Naive thymus-derived CD4-positive, alpha-beta T cell (primary cell): ENCODE data around the gene ALDH2. TPM values are rescaled to one million over a fixed set of nuclear protein-coding genes. Genes with fewer than 3 reads are reported as not detected.
"Not testable (repeated sequence)": the region's sequence is repeated elsewhere in the genome, so short reads cannot be mapped to it uniquely, and the experiment has no call there.

Experiments
- ATAC-seq: fragments of 150-1000 bp; cut with Tn5 transposase; 2 replicates; pipeline ENCODE4 v1.10.0; 2021; ENCODE audit warnings: mild to moderate bottlenecking, moderate library complexity
- CTCF ChIA-PET: fragments of 350-600 bp; sonication (Branson Sonifier 250); formaldehyde crosslinking; loops from one replicate; lab custom pipeline; 2021; ENCODE audit warnings: antibody characterized with exemption; lab: Charles Lee
- POLR2A ChIA-PET: fragments of 350-600 bp; sonication (Branson Sonifier 250); formaldehyde crosslinking; loops from one replicate; lab custom pipeline; 2021; ENCODE audit warnings: antibody characterized with exemption, inconsistent platforms; lab: Charles Lee
- DNase-seq, 9 donors: peaks; one replicate each; pipeline versions ENCODE4 v3.0.0 to v3.0.0-alpha.2; 2020 to 2022; ENCODE audit warnings: mixed read lengths in 1 of 9
- H3K27ac ChIP-seq: one replicate; pipeline ENCODE4 v1.7.0; 2013; ENCODE audit warnings: mild to moderate bottlenecking, low read depth, low read length, moderate library complexity
- H3K27me3 ChIP-seq, 2 donors: one replicate each; pipeline ENCODE4 v1.7.0; 2013; ENCODE audit warnings: low read length in 2 of 2, mild to moderate bottlenecking in 2 of 2, moderate library complexity in 2 of 2; ENCODE audit not compliant: control insufficient read depth in 2 of 2, insufficient read depth in 2 of 2
- H3K36me3 ChIP-seq, 3 experiments: 1 replicate in 2 of 3; 2 replicates in 1 of 3; pipeline ENCODE4 v1.7.0; 2013; ENCODE audit warnings: low read length in 3 of 3, mild to moderate bottlenecking in 3 of 3, moderate library complexity in 1 of 3; ENCODE audit not compliant: insufficient read depth in 3 of 3, control insufficient read depth in 2 of 3
- H3K4me1 ChIP-seq, 2 donors: one replicate each; pipeline ENCODE4 v1.7.0; 2013; ENCODE audit warnings: low read length in 2 of 2, mild to moderate bottlenecking in 2 of 2, moderate library complexity in 1 of 2; ENCODE audit not compliant: control insufficient read depth in 2 of 2, insufficient read depth in 2 of 2
- H3K4me3 ChIP-seq: 2 replicates; pipeline ENCODE4 v1.7.0; 2013; ENCODE audit warnings: mild to moderate bottlenecking, low read length
- H3K9me3 ChIP-seq, 3 experiments: 1 replicate in 2 of 3; 2 replicates in 1 of 3; pipeline ENCODE4 v1.7.0; 2013; ENCODE audit warnings: low read length in 3 of 3; ENCODE audit not compliant: control insufficient read depth in 2 of 3
- H3K27ac Mint-ChIP-seq, 9 donors: one replicate each; pipeline ENCODE4 v1.8.0; 2020 to 2022; ENCODE audit warnings: mixed read lengths in 9 of 9, mild to moderate bottlenecking in 8 of 9, moderate library complexity in 5 of 9, inconsistent platforms in 2 of 9
- H3K27me3 Mint-ChIP-seq, 5 donors: one replicate each; pipeline ENCODE4 v1.8.0; 2021 to 2022; ENCODE audit warnings: mixed read lengths in 5 of 5, mild to moderate bottlenecking in 1 of 5
- H3K36me3 Mint-ChIP-seq, 5 donors: one replicate each; pipeline ENCODE4 v1.8.0; 2020 to 2022; ENCODE audit warnings: mixed read lengths in 5 of 5, mild to moderate bottlenecking in 3 of 5, inconsistent platforms in 1 of 5
- H3K4me1 Mint-ChIP-seq, 7 donors: one replicate each; pipeline ENCODE4 v1.8.0; 2020 to 2022; ENCODE audit warnings: mixed read lengths in 7 of 7, mild to moderate bottlenecking in 3 of 7, inconsistent platforms in 1 of 7
- H3K4me3 Mint-ChIP-seq, 10 donors: one replicate each; pipeline ENCODE4 v1.8.0; 2020 to 2022; ENCODE audit warnings: mild to moderate bottlenecking in 10 of 10, mixed read lengths in 10 of 10, moderate library complexity in 6 of 10, inconsistent platforms in 2 of 10
- H3K9me3 Mint-ChIP-seq, 11 donors: one replicate each; pipeline ENCODE4 v1.8.0; 2020 to 2022; ENCODE audit warnings: mixed read lengths in 11 of 11, mild to moderate bottlenecking in 4 of 11, inconsistent platforms in 1 of 11, moderate library complexity in 1 of 11
- intact Hi-C, 2 donors: fragments of 100-400 bp; cut with micrococcal nuclease; formaldehyde crosslinking; loops; one replicate each; pipeline ENCODE4 v1.15.1; 2023
- polyA plus RNA-seq, 2 donors: library from polyadenylated mRNA; unstranded; fragments of 300-500 nt; fragmentation: Illumina TruSeq; gene quantifications; one replicate each; pipeline ENCODE4 v1.2.3, GENCODE V29; 2021
- total RNA-seq, 6 experiments: library from RNA in 5 of 6; stranded (reverse) in 5 of 6; gene quantifications; 1 replicate in 5 of 6; 2 replicates in 1 of 6; pipeline ENCODE4 v1.2.3 and lab custom pipeline; 2021 to 2026

The ALDH2 gene
- total and polyA plus RNA-seq, 7 experiments from 2014 or later = 0.46 to 69.3 (median 3.3) TPM

DNA sequence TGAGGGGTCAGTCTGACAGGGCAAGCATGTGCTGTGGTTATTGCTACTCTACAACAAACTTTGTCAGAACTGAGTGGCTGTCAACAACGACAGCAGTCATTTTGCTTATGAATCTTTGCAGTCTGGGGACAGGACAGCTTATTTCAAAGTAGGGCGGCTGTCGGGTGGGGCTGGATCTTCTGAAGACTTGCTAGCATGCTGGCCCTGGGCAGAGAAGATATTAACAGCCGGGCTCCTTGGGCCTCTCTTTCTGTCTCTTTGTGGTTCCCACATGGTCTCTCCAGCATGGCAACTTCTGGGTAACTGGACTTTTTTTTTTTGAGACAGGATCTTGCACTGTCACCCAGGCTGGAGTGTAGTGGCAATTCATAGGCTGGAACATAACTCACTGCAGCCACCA is 33.9 kb upstream of the ALDH2 start:
- Histone ChIP-seq H3K9me3 (no peaks in the 10 kb centered on the region), H3K4me1 (no peaks in the 10 kb centered on the region), H3K4me3 (no peak overlapping the region), H3K27me3 (no peaks in the 10 kb centered on the region), H3K27ac (no peak overlapping the region), H3K36me3 (peaks cover 0 to 64% (median 4%) of the 10 kb centered on the region in 3 experiments)
- ChIA-PET CTCF (no interaction called here), POLR2A (no interaction called here)
- Mint-ChIP-seq H3K27ac (peak overlapping the region in 1 of 9 donors; percentile 44), H3K4me1 (no peaks in the 10 kb centered on the region), H3K9me3 (no peaks in the 10 kb centered on the region), H3K36me3 (peaks cover 9 to 60% (median 18%) of the 10 kb centered on the region in 5 donors), H3K27me3 (no peaks in the 10 kb centered on the region), H3K4me3 (no peak overlapping the region)
- DNase-seq (no peak), ATAC-seq (no peak)
- intact Hi-C loops = no loop called here

GRCh38 chr12:111733340-111733915 is 33.3 kb upstream of the ALDH2 start:
- CTCF ChIA-PET = no interaction called here
- H3K27me3 Mint-ChIP-seq = no peaks in the 10 kb centered on the region
- H3K4me1 Mint-ChIP-seq = no peaks in the 10 kb centered on the region
- Histone ChIP-seq H3K27ac (no peak overlapping the region), H3K4me3 (no peak overlapping the region), H3K36me3 (peaks cover 0 to 63% (median 4%) of the 10 kb centered on the region in 3 experiments), H3K27me3 (no peaks in the 10 kb centered on the region), H3K4me1 (no peaks in the 10 kb centered on the region), H3K9me3 (no peaks in the 10 kb centered on the region)
- H3K27ac Mint-ChIP-seq = no peak overlapping the region
- POLR2A ChIA-PET = no interaction called here
- peaks cover 9 to 54% (median 18%) of the 10 kb centered on the region in 5 donors for H3K36me3 Mint-ChIP-seq
- ATAC-seq (no peak), DNase-seq (no peak)
- intact Hi-C loops = no loop called here
- H3K9me3 Mint-ChIP-seq = no peaks in the 10 kb centered on the region
- no peak overlapping the region for H3K4me3 Mint-ChIP-seq

GRCh38 chr12:111739524-111739923 is 27.2 kb upstream of the ALDH2 start:
- peaks cover 0 to 30% (median 6%) of the 10 kb centered on the region in 3 experiments for H3K36me3 ChIP-seq
- H3K27ac Mint-ChIP-seq, H3K9me3 ChIP-seq, H3K4me3 Mint-ChIP-seq, H3K4me3 ChIP-seq, DNase-seq, POLR2A ChIA-PET, intact Hi-C loops, H3K27me3 Mint-ChIP-seq, ATAC-seq, H3K4me1 ChIP-seq, H3K27me3 ChIP-seq, H3K4me1 Mint-ChIP-seq, H3K27ac ChIP-seq, H3K9me3 Mint-ChIP-seq: not testable (repeated sequence)
- CTCF ChIA-PET = interaction anchor here (0.6 kb wide), 1 partner anchor 359 kb away, joined by 3 read pairs; no protein-coding TSS in a partner anchor
- H3K36me3 Mint-ChIP-seq = peaks cover 4 to 41% (median 9%) of the 10 kb centered on the region in 5 donors

DNA sequence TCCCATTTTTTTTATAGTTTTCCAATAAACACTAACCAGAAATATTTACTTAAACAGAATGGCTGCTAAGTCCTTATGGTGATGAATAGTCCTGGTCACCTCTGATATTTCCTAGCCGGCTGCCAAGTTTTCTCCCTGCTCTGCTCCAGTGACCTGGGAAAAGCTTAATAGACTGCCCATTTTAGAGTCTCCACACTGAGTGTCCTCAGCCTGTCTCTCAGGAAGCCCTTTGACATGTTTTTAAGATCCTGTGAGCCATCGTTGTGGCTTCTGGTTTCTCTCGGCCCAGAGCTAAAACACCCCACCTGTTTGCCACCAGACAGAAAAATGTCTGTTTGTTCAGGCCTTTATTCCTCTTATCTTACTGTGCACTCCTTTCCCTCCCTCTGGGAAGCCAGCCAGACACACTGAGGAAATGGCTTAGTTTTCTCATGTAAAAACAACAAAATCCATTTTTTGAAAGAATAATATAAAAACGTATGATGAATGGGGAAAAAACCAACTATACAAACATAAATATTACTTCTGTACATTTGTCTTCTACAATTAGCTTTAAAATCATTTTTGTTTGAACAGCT is 25.4 kb upstream of the ALDH2 start:
- Mint-ChIP-seq H3K27ac (peak overlapping the region in 7 of 9 donors; percentile 15 to 70 (median 22)), H3K4me3 (no peak overlapping the region), H3K9me3 (no peaks in the 10 kb centered on the region), H3K27me3 (no peaks in the 10 kb centered on the region), H3K4me1 (no peaks in the 10 kb centered on the region), H3K36me3 (peaks cover 12 to 50% (median 13%) of the 10 kb centered on the region in 5 donors)
- peaks cover 0 to 46% (median 9%) of the 10 kb centered on the region in 3 experiments for H3K36me3 ChIP-seq
- POLR2A ChIA-PET = no interaction called here
- no peak overlapping the region for H3K4me3 ChIP-seq
- CTCF ChIA-PET = interaction anchor here (0.6 kb wide), 1 partner anchor 804 kb away, joined by 3 read pairs; no protein-coding TSS in a partner anchor
- DNase-seq = no peak
- no peaks in the 10 kb centered on the region for H3K9me3 ChIP-seq
- intact Hi-C loops = no loop called here
- H3K4me1 ChIP-seq = no peaks in the 10 kb centered on the region
- ATAC-seq = no peak
- no peak overlapping the region for H3K27ac ChIP-seq
- no peaks in the 10 kb centered on the region for H3K27me3 ChIP-seq

- H3K36me3 Mint-ChIP-seq = peaks cover 8 to 50% (median 19%) of the 10 kb centered on the region in 5 donors
- CTCF ChIA-PET = interaction anchor here (0.7 kb wide), 1 partner anchor 1867 kb away, joined by 4 read pairs; no protein-coding TSS in a partner anchor
These were observed 21.5 kb upstream of the ALDH2 start for GRCh38 chr12:111745211-111745610.

DNA sequence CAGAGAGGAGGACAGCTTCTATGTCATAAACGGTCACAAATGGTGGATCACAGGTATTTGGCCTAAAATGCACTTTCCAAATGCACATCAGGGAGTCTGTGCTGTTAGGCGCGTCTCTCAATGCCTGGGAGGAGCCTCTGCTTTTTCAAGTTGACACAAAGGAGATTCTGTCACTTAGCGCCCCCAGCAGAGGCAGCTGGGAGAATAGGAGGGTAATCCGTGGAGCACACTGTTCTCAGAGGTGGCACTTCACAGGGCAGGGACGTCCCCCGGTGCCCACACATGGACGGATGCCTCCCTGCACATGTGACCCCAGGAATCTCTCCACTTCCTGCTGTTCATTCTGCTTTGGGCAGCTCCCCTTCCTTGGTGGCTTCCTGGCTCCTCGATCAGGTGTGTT is 19.4 kb upstream of the ALDH2 start:
- Histone ChIP-seq H3K4me1 (no peaks in the 10 kb centered on the region), H3K27me3 (no peaks in the 10 kb centered on the region), H3K4me3 (no peak overlapping the region), H3K36me3 (peaks cover 0 to 65% (median 9%) of the 10 kb centered on the region in 3 experiments), H3K9me3 (no peaks in the 10 kb centered on the region), H3K27ac (no peak overlapping the region)
- ChIA-PET CTCF (no interaction called here), POLR2A (no interaction called here)
- peak overlapping the region in 1 of 9 donors; percentile 43 for H3K27ac Mint-ChIP-seq
- DNase-seq (no peak), ATAC-seq (no peak)
- no peak overlapping the region for H3K4me3 Mint-ChIP-seq
- no peaks in the 10 kb centered on the region for H3K27me3 Mint-ChIP-seq
- H3K36me3 Mint-ChIP-seq = peaks cover 8 to 47% (median 19%) of the 10 kb centered on the region in 5 donors
- intact Hi-C loops = no loop called here
- H3K9me3 Mint-ChIP-seq = no peaks in the 10 kb centered on the region
- no peaks in the 10 kb centered on the region for H3K4me1 Mint-ChIP-seq

More at GRCh38 chr12:111745211-111745610, 21.5 kb upstream of the ALDH2 start:
- no peak overlapping the region for H3K4me3 Mint-ChIP-seq
- H3K4me1 ChIP-seq = no peaks in the 10 kb centered on the region
- no peak for ATAC-seq
- intact Hi-C loops = no loop called here
- H3K4me3 ChIP-seq = no peak overlapping the region
- no peak overlapping the region for H3K27ac ChIP-seq
- H3K27ac Mint-ChIP-seq = no peak overlapping the region
- peaks cover 0 to 55% (median 9%) of the 10 kb centered on the region in 3 experiments for H3K36me3 ChIP-seq
- no peak for DNase-seq
- no peaks in the 10 kb centered on the region for H3K27me3 ChIP-seq
- H3K9me3 ChIP-seq = no peaks in the 10 kb centered on the region
- H3K9me3 Mint-ChIP-seq = no peaks in the 10 kb centered on the region
- no peaks in the 10 kb centered on the region for H3K4me1 Mint-ChIP-seq
- H3K27me3 Mint-ChIP-seq = no peaks in the 10 kb centered on the region
- POLR2A ChIA-PET = no interaction called here
